B cell (primary cell): ENCODE measurements around the gene OSBPL1A.

Experiments used
- EZH2 ChIP-seq: IDR thresholded peaks from 2 replicates; pipeline ENCODE4 v1.6.1; 2012; ENCODE audit warnings: borderline replicate concordance, low read depth, mild to moderate bottlenecking, moderate library complexity, low read length; ENCODE audit not compliant: insufficient read depth, poor library complexity, severe bottlenecking
- TF ChIP-seq, protein P1 (sequence below): fragments of 200-600 bp; IDR thresholded peaks from one replicate; pipeline ENCODE4 v1.8.0; 2022; ENCODE audit warnings: antibody characterized with exemption, mild to moderate bottlenecking

DNA sequence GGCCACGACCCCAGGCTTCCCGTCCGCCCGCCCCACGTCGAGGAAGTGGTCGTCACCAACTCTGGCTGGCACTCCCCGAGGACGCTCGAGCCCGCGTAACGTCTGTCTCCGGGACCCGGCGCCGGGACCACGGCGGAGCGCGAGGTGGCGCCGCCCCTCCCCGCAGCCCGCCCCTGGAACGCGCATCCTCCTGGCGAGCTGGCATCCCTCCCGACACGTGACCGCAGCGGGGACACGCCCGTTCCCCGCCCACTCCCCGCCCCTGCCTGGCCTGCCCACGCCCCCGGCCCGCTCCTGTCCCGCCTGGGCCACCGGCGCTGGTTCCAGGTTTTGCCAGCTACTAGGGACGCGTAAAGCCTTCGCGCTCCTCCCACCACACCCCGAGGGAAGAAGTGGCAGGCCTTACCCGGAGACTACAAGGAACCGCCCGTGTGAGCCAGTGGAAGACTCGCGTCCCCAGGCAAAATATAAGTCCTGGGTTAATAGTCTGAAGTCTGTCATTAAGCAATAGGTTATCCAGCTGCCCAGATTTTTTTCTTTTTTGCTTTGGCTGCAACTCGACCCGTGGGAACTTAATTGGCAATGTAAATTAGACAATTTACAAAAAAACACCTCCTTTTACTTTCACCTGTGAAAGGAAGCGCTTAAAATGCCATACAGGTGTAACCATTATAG lies at the start of gene OSBPL1A:
- TF ChIP-seq, protein P1, sequence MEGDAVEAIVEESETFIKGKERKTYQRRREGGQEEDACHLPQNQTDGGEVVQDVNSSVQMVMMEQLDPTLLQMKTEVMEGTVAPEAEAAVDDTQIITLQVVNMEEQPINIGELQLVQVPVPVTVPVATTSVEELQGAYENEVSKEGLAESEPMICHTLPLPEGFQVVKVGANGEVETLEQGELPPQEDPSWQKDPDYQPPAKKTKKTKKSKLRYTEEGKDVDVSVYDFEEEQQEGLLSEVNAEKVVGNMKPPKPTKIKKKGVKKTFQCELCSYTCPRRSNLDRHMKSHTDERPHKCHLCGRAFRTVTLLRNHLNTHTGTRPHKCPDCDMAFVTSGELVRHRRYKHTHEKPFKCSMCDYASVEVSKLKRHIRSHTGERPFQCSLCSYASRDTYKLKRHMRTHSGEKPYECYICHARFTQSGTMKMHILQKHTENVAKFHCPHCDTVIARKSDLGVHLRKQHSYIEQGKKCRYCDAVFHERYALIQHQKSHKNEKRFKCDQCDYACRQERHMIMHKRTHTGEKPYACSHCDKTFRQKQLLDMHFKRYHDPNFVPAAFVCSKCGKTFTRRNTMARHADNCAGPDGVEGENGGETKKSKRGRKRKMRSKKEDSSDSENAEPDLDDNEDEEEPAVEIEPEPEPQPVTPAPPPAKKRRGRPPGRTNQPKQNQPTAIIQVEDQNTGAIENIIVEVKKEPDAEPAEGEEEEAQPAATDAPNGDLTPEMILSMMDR: no peak
- no peak for TF ChIP-seq EZH2
